HG02938 (cell line): ENCODE results near the gene SPATA21.

ENCODE experiments used
- ATAC-seq: cut with Tn5 transposase; IDR thresholded peaks from one replicate; pipeline ENCODE4 v1.9.1; 2021; ENCODE audit warnings: mild to moderate bottlenecking, moderate library complexity; ENCODE audit not compliant: unreplicated experiment

Gene SPATA21

DNA sequence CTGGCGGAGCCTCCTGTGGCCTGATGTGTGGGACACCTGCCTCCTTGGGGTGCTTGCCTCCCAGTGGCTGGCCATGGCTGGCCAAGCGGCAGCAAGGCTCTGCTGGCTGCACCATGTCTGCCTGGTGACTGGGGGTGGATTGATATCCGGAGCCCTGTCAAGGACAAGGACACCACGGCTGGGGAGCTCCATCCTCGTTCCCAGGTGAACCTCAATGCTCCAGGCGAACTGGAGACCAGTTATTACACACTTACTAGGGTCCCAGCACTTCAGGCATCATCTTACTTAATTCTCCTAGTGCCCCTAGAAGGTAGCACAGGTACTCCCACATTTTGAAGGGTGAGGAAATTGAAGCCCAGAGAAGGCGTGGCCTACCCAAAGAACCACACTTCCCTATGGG lies 15.2 kb downstream of the SPATA21 start:
- no peak for ATAC-seq

- ATAC-seq = no peak
These were observed 16.0 kb downstream of the SPATA21 start for GRCh38 chr1:16421201-16421600.

GRCh38 chr1:16420424-16421118 lies 16.7 kb downstream of the SPATA21 start:
- ATAC-seq = peak; percentile 79

GRCh38 chr1:16418823-16419425 lies 18.3 kb downstream of the SPATA21 start:
- ATAC-seq = no peak

DNA sequence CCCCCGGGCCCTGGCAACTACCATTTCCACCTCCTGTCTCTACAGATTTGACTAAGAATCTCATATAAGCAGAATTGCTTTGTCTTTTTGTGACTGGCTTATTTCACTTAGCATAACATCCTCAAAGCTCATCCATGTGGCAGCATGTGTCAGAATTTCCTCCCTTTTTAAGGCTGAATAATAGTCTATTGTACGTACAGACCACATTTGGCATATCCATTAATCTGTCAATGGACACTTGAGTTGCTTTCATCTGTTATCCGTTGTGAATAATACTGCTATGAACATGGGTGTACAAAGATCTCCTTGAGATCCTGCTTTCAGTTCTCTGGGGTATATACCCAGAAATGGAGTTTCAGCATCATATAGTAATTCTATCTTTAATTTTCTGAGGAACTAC lies 24.0 kb downstream of the SPATA21 start:
- no peak for ATAC-seq

DNA sequence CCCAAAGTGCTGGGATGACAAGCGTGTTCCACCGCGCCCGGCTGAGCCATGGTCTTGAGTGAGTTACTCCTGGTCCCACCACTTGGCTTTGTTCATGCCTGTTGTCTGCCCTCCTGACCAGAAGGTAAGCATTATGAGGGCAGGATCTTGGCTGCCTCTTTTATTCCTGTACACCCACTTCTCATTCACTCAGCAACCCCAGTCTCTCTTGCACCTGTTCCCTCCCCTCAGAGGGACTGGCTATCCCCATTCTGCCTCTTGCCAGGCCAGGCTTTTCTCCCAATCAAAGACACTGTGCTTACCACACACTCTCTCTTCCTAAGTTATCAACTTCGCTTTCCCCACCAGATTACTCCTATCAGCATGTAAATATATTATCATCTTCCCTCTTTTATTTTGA lies 26.4 kb downstream of the SPATA21 start:
- no peak for ATAC-seq

DNA sequence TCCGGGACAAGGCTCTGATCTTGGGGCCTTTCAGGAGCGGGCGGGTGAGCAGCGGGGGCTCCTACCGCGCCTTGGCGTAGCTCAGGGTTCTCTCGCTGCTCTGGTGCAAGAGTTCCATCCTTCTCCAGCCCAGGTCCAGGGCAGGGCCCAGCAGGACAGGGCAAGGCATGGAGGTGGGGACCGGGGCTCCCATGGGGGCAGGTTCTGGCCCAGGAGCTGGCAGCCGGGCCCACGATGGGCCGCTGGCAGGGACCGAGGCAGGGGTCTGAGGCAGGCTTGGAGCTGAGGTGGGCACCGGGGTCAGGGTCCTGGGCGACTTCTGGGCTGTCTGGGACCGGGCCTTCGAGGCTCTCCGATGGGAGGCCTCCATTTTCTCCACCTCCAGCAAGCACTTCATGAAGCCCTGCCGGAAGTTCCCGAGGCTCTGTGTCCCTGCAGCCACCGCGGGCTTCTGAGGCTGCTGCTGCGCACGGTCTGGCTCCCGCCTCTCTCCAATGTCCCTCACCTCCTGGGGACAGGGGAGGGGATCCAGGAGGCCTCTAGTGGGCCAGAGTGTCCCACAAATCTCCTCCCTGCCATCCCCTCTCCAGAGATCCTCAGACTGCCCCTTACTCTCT lies 27.6 kb downstream of the SPATA21 start:
- no peak for ATAC-seq

GRCh38 chr1:16406868-16407267 lies 30.4 kb downstream of the SPATA21 start:
- ATAC-seq = no peak

DNA sequence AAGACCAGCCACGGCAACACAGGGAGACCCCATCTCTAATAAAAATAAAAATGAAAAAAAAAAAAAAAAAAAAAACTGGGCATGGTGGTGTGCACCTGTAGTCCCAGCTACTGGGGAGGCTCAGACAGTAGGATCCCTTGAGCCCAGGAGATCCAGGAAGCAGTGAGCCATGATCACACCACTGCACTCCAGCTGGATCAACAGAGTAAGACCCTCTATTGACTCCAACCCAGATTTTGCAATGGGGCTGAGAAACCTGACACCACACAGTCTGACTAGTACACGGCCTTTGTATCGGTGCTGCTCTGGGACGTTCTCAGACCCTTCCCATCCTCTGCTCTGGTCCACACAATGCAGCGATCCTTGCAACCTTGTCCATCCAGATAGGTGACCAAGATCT lies 31.8 kb downstream of the SPATA21 start:
- no peak for ATAC-seq

DNA sequence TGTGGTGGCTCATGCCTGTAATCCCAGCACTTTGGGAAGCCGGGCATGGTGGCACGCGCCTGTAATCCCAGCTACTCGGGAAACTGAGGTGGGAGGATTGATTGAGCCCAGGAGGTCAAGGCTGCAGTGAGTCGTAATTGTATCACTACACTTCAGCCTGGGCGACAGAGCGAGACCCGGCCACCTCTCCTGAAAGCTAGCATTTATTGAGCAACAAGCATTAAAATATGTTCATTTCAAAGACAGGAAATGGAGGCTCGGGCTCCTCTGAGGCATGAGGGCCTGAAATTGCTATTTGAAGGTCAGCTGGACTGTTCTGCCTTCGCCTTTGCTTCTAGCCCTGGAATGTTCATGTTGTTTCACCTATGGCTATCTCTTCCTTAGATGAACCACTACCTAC lies 34.5 kb downstream of the SPATA21 start:
- ATAC-seq = no peak

DNA sequence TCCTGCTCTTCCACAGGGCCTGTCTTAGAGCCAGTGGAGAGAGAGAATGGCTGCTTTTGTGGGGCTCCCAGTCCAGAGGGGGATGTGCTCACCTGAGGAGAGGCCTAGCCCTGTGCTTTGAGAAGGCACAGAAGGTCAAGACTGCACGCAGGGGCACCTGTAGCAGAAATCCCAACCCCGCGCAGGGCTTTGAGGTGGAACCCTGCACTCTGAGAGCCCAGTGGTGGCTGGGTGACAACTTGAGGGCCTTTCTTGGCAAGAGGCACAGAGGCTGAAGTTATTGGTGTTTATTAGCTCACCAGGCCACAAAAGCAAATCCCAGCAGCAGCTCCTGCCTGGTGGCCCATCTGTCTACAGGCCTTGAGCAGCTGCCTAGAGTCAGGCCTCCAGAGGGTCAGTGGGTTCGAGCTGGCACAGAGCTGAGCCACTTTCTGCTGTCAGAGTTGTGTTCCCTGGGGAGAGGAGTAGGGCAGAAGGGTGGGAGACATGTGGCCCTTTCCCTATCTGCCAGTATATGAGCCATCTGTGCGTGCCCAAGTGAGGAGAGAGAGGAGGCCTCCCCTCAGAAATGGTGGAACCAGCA lies 38.8 kb downstream of the SPATA21 start:
- no peak for ATAC-seq

GRCh38 chr1:16397120-16397519 lies 40.1 kb downstream of the SPATA21 start:
- ATAC-seq = no peak

DNA sequence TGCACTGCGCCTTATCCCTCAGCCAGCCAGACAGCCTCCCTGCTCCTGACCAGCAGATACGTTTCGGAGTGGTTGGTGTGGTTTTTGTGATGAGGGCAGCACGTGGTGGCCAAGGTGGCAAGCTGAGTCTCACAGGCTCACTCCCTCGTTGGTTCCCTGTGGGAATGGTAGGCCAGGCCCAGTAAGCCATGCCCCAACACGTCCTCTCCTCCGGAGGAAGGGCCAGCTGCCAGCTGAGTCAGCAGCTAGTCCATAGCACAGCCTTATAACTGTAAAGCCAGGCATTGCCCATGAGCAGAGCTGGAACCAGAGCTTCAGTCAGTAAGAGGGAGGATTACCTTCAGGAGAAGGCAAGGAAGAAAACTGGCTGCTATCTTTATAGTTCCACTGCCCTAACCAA lies 40.6 kb downstream of the SPATA21 start:
- ATAC-seq = no peak

DNA sequence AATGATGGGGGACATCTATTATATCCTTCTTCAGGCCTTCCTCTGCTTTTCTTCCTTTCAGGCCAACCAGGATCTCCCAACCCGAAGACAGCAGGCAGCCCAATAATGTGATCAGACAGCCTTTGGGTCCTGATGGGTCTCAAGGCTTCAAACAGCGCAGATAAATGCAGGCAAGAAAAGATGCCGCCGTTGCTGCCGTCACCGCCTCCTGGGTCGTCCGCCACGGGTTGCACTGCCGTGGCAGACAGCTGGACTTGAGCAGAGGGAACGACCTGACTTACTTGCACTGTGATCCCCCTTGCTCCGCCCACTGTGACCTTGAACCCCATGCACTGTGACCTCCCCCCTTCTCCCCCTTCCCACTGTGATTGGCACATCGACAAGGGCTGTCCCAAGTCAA lies 42.2 kb downstream of the SPATA21 start:
- no peak for ATAC-seq

DNA sequence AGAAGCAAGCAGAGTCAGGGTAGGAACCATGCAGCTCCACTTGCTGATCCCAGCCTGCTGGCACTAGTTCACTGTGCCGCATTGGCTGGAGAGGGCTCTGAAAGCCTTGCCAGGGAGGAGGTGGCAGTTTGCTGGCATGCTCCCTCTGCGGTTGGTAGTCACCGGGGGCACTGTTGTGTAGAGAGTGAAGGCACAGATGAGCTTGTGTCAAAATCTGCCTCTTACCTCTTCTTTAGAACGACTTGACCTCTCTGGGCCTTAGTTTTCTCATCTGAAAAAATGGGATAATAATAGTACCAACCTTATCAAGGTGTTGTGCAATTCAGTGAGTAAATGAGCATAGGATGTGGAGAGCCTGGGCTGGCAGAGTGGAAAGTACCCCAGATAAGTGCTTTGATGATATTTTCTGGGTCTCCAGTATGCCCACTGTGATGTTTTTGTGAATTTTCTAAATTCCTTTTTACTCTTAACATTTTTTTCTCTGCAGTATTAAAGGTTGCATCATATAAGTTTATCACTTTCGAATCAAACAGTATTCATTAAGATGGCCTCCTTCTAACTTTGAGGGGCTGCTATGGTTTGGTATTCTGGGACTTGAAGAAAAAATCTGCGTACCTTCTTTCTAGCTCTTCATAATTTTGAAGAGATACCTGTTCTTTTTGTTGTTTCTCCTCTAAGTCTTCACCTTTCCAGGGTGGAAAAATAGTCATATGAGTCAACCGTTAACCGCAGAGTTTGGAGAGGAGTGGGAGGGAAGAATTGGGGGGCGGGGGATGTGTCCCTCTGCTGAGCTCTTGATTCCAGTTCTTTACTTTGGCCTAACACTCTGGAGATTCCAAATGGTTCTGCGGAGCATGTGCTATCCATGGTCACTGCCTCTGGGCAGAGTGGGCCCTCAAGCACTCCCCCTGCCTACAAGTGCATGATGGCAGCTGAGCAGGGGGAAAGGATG lies 43.4 kb downstream of the SPATA21 start:
- no peak for ATAC-seq

DNA sequence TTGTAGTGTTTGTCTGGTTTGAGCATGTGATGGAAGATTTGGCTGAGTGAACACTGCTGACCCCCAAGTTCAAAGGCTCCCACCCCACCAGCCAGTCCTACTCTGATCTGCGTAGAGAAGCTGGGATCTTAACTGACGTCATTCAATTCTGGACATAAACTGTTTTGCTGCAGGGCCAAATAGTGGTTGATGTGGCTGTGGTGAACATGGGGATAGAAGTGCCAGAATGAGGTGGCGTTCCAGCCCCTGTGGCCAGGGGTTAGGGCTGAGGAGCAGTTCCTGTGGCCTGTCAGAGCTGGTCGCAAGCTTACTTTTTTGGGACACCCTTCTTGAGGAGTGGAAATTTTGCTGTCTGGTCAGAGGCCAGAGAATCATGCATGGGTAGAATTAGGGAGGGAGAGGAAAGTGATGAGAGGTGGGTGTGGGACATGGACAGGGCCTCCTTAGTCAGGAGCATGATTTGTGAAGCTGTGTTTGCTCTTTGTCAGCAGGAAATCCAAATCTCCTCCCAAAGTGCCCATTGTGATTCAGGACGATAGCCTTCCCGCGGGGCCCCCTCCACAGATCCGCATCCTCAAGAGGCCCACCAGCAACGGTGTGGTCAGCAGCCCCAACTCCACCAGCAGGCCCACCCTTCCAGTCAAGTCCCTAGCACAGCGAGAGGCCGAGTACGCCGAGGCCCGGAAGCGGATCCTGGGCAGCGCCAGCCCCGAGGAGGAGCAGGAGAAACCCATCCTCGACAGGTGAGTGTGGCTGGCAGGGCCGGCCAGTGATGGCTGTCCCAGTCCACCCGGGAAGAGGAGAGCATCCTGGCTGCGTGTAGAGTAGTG lies 44.3 kb downstream of the SPATA21 start:
- no peak for ATAC-seq

- no peak for ATAC-seq
These were observed 45.8 kb downstream of the SPATA21 start for GRCh38 chr1:16391411-16391810.

DNA sequence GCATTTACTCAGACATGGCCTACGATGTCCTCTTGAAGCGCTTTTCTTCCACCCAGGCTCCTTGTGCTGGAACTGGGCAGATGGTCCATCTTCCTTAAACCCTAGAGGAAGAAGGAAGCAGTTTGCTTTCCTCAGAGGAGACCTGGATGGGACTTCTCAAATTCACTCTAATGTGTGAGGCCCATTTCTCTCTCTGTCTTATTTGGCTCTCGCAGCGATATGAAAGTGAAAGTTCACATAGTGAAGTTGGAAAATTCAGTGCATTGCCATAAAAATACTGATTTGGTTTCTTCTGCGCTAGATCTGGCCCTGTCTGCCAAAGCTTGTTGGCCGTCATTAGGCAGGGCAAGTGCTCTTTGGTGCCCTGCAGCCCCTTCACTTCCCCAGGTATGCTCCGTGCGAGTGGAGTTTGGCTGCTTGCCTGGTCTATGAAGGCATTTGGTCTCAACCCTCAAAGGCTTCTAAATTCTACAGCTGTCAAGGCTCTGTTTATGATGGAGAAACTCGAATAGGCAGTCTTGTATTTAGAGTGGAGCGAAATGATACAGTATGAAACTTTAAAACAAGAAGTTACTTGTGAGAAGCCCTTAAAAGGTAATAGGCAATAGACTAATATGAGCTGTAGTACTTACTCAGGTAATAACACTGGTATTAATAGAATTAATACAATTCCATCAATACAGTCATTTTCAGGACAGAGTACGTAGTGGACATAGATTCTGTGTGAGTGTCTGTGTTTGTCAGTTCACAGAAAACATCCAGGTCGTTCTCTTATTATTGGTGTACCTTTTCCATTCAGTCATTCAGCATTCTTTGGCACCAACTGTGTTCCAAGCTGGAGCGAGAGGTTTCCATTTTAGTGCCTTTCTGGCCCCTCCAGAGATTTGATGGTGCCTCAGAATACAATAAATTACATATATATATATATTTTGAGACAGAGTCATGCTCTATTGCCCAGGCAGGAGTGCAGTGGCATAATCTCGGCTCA lies 49.7 kb downstream of the SPATA21 start:
- ATAC-seq = no peak
